ENCODE measurements around the gene GPR176.

- TF ChIP-seq CTCF (IDR thresholded peaks at IDR 0.05) (no peak), POLR2A (IDR thresholded peaks at IDR 0.05) (no peak), EP300 (IDR thresholded peaks at IDR 0.05) (no peak)
These were observed 112.3 kb downstream of the GPR176 start for GRCh38 chr15:39807791-39808190.

All from tibial nerve (tissue), 4 donors.